A673 (cell line): Measurements from ENCODE around the gene TMOD4. TPM values are rescaled to one million over a fixed set of nuclear protein-coding genes. Genes with fewer than 3 reads are reported as not detected.

Experiments
- BruUV-seq: library from RNA; stranded (reverse); fragments of 400-500 nt; replicated peaks from 2 replicates; lab custom pipeline; 2021; lab: Mats Ljungman, UMichigan
- CTCF ChIA-PET: fragments of 300-600 bp; sonication (Branson Sonifier 250); formaldehyde crosslinking; loops from one replicate; lab custom pipeline; 2022; ENCODE audit warnings: antibody characterized with exemption; lab: Charles Lee
- POLR2A ChIA-PET: fragments of 300-600 bp; sonication (Branson Sonifier 250); formaldehyde crosslinking; loops from one replicate; lab custom pipeline; 2022; ENCODE audit warnings: antibody characterized with exemption; ENCODE audit not compliant: low non-redundant PET; lab: Charles Lee
- DNase-seq: peaks from one replicate; pipeline ENCODE4 v3.0.0-alpha.2; 2015; ENCODE audit warnings: low spot score
- H3K27ac ChIP-seq: fragments of 200-600 bp; sonication (generic); 2 replicates; pipeline ENCODE4 v1.5.1; 2016; ENCODE audit warnings: mixed run types, low read depth, mild to moderate bottlenecking, mixed read lengths, antibody characterized with exemption, low read length; ENCODE audit not compliant: poor library complexity, severe bottlenecking
- H3K27me3 ChIP-seq: fragments of 200-600 bp; sonication (generic); replicated peaks from 2 replicates; pipeline ENCODE4 v1.6.1; 2017; ENCODE audit warnings: mixed run types, low read depth, mild to moderate bottlenecking, mixed read lengths, antibody characterized with exemption, low read length; ENCODE audit not compliant: insufficient read depth, poor library complexity
- H3K36me3 ChIP-seq: fragments of 200-600 bp; sonication (generic); 2 replicates; pipeline ENCODE4 v1.6.1; 2016; ENCODE audit warnings: mixed run types, mild to moderate bottlenecking, mixed read lengths, antibody characterized with exemption, low read length; ENCODE audit not compliant: insufficient read depth, poor library complexity, severe bottlenecking
- H3K4me1 ChIP-seq: fragments of 200-600 bp; sonication (generic); 2 replicates; pipeline ENCODE4 v1.6.1; 2017; ENCODE audit warnings: mixed run types, mild to moderate bottlenecking, mixed read lengths, antibody characterized with exemption, low read length; ENCODE audit not compliant: insufficient read depth, poor library complexity, severe bottlenecking
- H3K4me3 ChIP-seq: fragments of 200-600 bp; sonication (generic); 2 replicates; pipeline ENCODE4 v1.5.1; 2016; ENCODE audit warnings: low read depth, mixed run types, mild to moderate bottlenecking, mixed read lengths, low read length; ENCODE audit not compliant: poor library complexity, severe bottlenecking
- H3K9me3 ChIP-seq: fragments of 200-600 bp; sonication (generic); 2 replicates; pipeline ENCODE4 v1.6.1; 2016; ENCODE audit warnings: mixed run types, low read depth, mild to moderate bottlenecking, mixed read lengths, antibody characterized with exemption, low read length; ENCODE audit not compliant: poor library complexity, severe bottlenecking
- EZH2 ChIP-seq: fragments of 200-600 bp; sonication (generic); IDR thresholded peaks from 2 replicates; pipeline ENCODE4 v1.6.1; 2017; ENCODE audit warnings: borderline replicate concordance, low read depth, mild to moderate bottlenecking, mixed read lengths, antibody characterized with exemption, low read length; ENCODE audit not compliant: poor library complexity, severe bottlenecking
- intact Hi-C: fragments of 100-400 bp; cut with micrococcal nuclease; formaldehyde crosslinking; loops from one replicate; pipeline ENCODE4 v1.10.0; 2022; ENCODE audit not compliant: unreplicated experiment
- total RNA-seq: library from RNA; stranded (reverse); gene quantifications from 2 replicates; pipeline ENCODE4 v1.2.3, GENCODE V29; 2021
- TF ChIP-seq, protein P1 (sequence below): fragments of 300-800, 200-600 bp; sonication (generic); conservative IDR thresholded peaks from 2 replicates; pipeline ENCODE4 v1.5.1; 2017; ENCODE audit warnings: low read depth, mild to moderate bottlenecking, antibody characterized with exemption, low read length, moderate library complexity, mixed read lengths

TMOD4 gene
- total RNA-seq, 1 experiment from 2014 or later = 1.4 TPM

GRCh38 chr1:151131701-151132334 is 44.0 kb downstream of the TMOD4 start:
- BruUV-seq = no TSS peak
- H3K27me3 ChIP-seq = no peaks in the 10 kb centered on the region
- TF ChIP-seq, protein P1, sequence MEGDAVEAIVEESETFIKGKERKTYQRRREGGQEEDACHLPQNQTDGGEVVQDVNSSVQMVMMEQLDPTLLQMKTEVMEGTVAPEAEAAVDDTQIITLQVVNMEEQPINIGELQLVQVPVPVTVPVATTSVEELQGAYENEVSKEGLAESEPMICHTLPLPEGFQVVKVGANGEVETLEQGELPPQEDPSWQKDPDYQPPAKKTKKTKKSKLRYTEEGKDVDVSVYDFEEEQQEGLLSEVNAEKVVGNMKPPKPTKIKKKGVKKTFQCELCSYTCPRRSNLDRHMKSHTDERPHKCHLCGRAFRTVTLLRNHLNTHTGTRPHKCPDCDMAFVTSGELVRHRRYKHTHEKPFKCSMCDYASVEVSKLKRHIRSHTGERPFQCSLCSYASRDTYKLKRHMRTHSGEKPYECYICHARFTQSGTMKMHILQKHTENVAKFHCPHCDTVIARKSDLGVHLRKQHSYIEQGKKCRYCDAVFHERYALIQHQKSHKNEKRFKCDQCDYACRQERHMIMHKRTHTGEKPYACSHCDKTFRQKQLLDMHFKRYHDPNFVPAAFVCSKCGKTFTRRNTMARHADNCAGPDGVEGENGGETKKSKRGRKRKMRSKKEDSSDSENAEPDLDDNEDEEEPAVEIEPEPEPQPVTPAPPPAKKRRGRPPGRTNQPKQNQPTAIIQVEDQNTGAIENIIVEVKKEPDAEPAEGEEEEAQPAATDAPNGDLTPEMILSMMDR = no peak
- TF ChIP-seq EZH2 = no peak
- no peak overlapping the region for H3K27ac ChIP-seq
- H3K36me3 ChIP-seq = no peaks in the 10 kb centered on the region
- no peak overlapping the region for H3K4me3 ChIP-seq
- CTCF ChIA-PET = interaction anchor here (0.5 to 0.6 kb wide), 2 partner anchors 23 to 32 kb away, joined by 3 read pairs; no protein-coding TSS in a partner anchor
- no peaks in the 10 kb centered on the region for H3K9me3 ChIP-seq
- POLR2A ChIA-PET = no interaction called here
- no peak for DNase-seq
- H3K4me1 ChIP-seq = no peaks in the 10 kb centered on the region
- intact Hi-C loops = loop anchor here (5.0 kb wide), 1 partner anchor 35 kb away; no protein-coding TSS in a partner anchor

- no peak overlapping the region for H3K27ac ChIP-seq
Observed at GRCh38 chr1:151130987-151131586, 44.7 kb downstream of the TMOD4 start.

GRCh38 chr1:151128800-151129199 is 47.0 kb downstream of the TMOD4 start:
- no peaks in the 10 kb centered on the region for H3K4me1 ChIP-seq
- CTCF ChIA-PET = no interaction called here
- no peak overlapping the region for H3K27ac ChIP-seq
- no peak for DNase-seq
- POLR2A ChIA-PET = no interaction called here
- intact Hi-C loops = no loop called here
- H3K36me3 ChIP-seq = no peaks in the 10 kb centered on the region
- H3K9me3 ChIP-seq = no peaks in the 10 kb centered on the region
- H3K27me3 ChIP-seq = no peaks in the 10 kb centered on the region
- BruUV-seq = no TSS peak
- no peak overlapping the region for H3K4me3 ChIP-seq
- TF ChIP-seq, protein P1 = no peak
- no peak for TF ChIP-seq EZH2

More at GRCh38 chr1:151130987-151131586, 44.7 kb downstream of the TMOD4 start:
- ChIA-PET POLR2A (no interaction called here), CTCF (interaction anchor here (0.5 to 0.6 kb wide), 2 partner anchors 24 to 31 kb away, joined by 3 read pairs; no protein-coding TSS in a partner anchor)
- Histone ChIP-seq H3K9me3 (no peaks in the 10 kb centered on the region), H3K36me3 (no peaks in the 10 kb centered on the region), H3K4me1 (no peaks in the 10 kb centered on the region), H3K27me3 (no peaks in the 10 kb centered on the region), H3K4me3 (no peak overlapping the region)
- peak; percentile 71 for DNase-seq
- intact Hi-C loops = loop anchor here (5.0 kb wide), 1 partner anchor 34 kb away; no protein-coding TSS in a partner anchor
- no TSS peak for BruUV-seq
- TF ChIP-seq EZH2 = no peak
- TF ChIP-seq, protein P1 = no peak
